HepG2 (cell line): Measurements from ENCODE around the gene IGLL1. TPM values are rescaled to one million over a fixed set of nuclear protein-coding genes. Genes with fewer than 3 reads are reported as not detected.
A peak's percentile ranks its signal among the peaks of the same experiment; 100 is the strongest.
"Not testable (repeated sequence)": the region's sequence is repeated elsewhere in the genome, so short reads cannot be mapped to it uniquely, and the experiment has no call there.

Source experiments
- ATAC-seq: fragments of 200-7000 bp; cut with Tn5 transposase; 3 replicates; pipeline ENCODE4 v1.9.1; 2020; ENCODE audit warnings: mild to moderate bottlenecking, moderate library complexity
- BruUV-seq: library from RNA; stranded (reverse); fragments of 400-500 nt; replicated peaks from 2 replicates; lab custom pipeline; 2021; lab: Mats Ljungman, UMichigan
- CTCF ChIA-PET: fragments of 300-600 bp; formaldehyde crosslinking; extraction: SDS; loops from one replicate; lab custom pipeline; 2021; ENCODE audit warnings: low total read pairs, inconsistent platforms, low intra/inter-chr PET ratio; lab: Yijun Ruan, JAX
- POLR2A ChIA-PET: fragments of 350-600 bp; sonication (Branson Sonifier 250); formaldehyde crosslinking; loops from one replicate; lab custom pipeline; 2020; ENCODE audit warnings: antibody characterized with exemption, inconsistent platforms; lab: Yijun Ruan, JAX
- DNase-seq: peaks from one replicate; pipeline ENCODE4 v3.0.0-alpha.2; 2015; ENCODE audit warnings: low spot score
- FAIRE-seq: peaks from 3 replicates; lab custom pipeline; 2011; peaks lifted over from hg19 to GRCh38; lab: Jason Lieb, UNC
- H2AFZ ChIP-seq: one replicate; pipeline ENCODE4 v1.6.1; 2011; ENCODE audit warnings: low read length, inconsistent platforms
- H3K27ac ChIP-seq: fragments of 300-600 bp; 3 replicates; pipeline ENCODE4 v1.8.0; 2011; ENCODE audit warnings: mixed run types, mild to moderate bottlenecking, mixed read lengths, low read length, inconsistent platforms; ENCODE audit not compliant: insufficient read depth; ENCODE audit errors: extremely low read length
- H3K27me3 ChIP-seq, 2 experiments: fragments of 200-600 bp in 1 of 2; 2 replicates in 1 of 2; 3 replicates in 1 of 2; pipeline versions ENCODE4 v1.6.0 to v1.8.0; 2011; ENCODE audit warnings: low read length in 2 of 2, mild to moderate bottlenecking in 2 of 2, moderate library complexity in 2 of 2, inconsistent platforms in 1 of 2; ENCODE audit not compliant: insufficient read depth in 2 of 2, control insufficient read depth in 1 of 2
- H3K36me3 ChIP-seq, 2 experiments: fragments of 200-600 bp in 1 of 2; replicated peaks in 1 of 2; 2 replicates in 1 of 2; 3 replicates in 1 of 2; pipeline versions ENCODE4 v1.5.1 to v1.8.0; 2011; ENCODE audit warnings: low read length in 2 of 2, inconsistent platforms in 1 of 2; ENCODE audit not compliant: insufficient read depth in 2 of 2, control insufficient read depth in 1 of 2
- H3K4me1 ChIP-seq: 2 replicates; pipeline ENCODE4 v1.5.1; 2012; ENCODE audit warnings: low read length, inconsistent platforms; ENCODE audit not compliant: insufficient read depth
- H3K4me2 ChIP-seq: 2 replicates; pipeline ENCODE4 v1.6.0; 2011; ENCODE audit warnings: low read depth, low read length, inconsistent platforms
- H3K4me3 ChIP-seq, 3 experiments: fragments of 200-600 bp in 1 of 3; sonication (generic), shearing (Covaris generic) in 1 of 3; replicated peaks in 1 of 3; 2 replicates each; pipeline ENCODE4 v1.5.1; 2011 to 2016; ENCODE audit warnings: low read length in 3 of 3, inconsistent platforms in 2 of 3, low read depth in 2 of 3, mild to moderate bottlenecking in 2 of 3, control low read depth in 1 of 3, mixed read lengths in 1 of 3; ENCODE audit not compliant: insufficient read depth in 1 of 3
- H3K79me2 ChIP-seq: one replicate; pipeline ENCODE4 v1.6.1; 2011; ENCODE audit warnings: low read length, inconsistent platforms; ENCODE audit not compliant: insufficient read depth
- H3K9ac ChIP-seq: 2 replicates; pipeline ENCODE4 v1.6.0; 2011; ENCODE audit warnings: mild to moderate bottlenecking, low read depth, low read length, inconsistent platforms; ENCODE audit not compliant: insufficient read depth
- H3K9me3 ChIP-seq: 2 replicates; pipeline ENCODE4 v1.5.1; 2012; ENCODE audit warnings: mild to moderate bottlenecking, low read length
- H4K20me1 ChIP-seq: 2 replicates; pipeline ENCODE4 v1.6.0; 2011; ENCODE audit warnings: inconsistent platforms, mild to moderate bottlenecking, low read length, moderate library complexity; ENCODE audit not compliant: insufficient read depth
- FOXA1 ChIP-seq, 2 experiments: fragments of 450-650 bp in 1 of 2; sonication (generic) in 1 of 2; formaldehyde crosslinking in 1 of 2; IDR thresholded peaks; 2 replicates each; pipeline versions ENCODE4 v1.4.0 to v1.6.1; 2016 to 2020; ENCODE audit warnings: missing genetic modification reagents in 1 of 2
- FOXA3 ChIP-seq: IDR thresholded peaks from 2 replicates; pipeline ENCODE4 v1.6.1; 2016; ENCODE audit warnings: missing genetic modification reagents, missing compliant biosample characterization
- SAP130 ChIP-seq: IDR thresholded peaks from 2 replicates; pipeline ENCODE4 v1.6.1; 2016; ENCODE audit warnings: low read depth
- ZBTB33 ChIP-seq: sonication (generic); formaldehyde crosslinking; IDR thresholded peaks from 2 replicates; pipeline ENCODE4 v1.4.0; 2020; ENCODE audit warnings: missing genetic modification reagents
- ZNF317 ChIP-seq: sonication (generic); formaldehyde crosslinking; IDR thresholded peaks from 2 replicates; pipeline ENCODE4 v1.5.0; 2020; ENCODE audit warnings: mild to moderate bottlenecking, missing genetic modification reagents
- WGBS: methylation state at CpG from one replicate; pipeline ENCODE4 v1.1.6; 2017; ENCODE audit warnings: low lambda C conversion rate; 5-methylcytosine and 5-hydroxymethylcytosine counted together
- in situ Hi-C: cut with HindIII; loops from 2 replicates; pipeline ENCODE4 v1.10.0; 2017; ENCODE audit warnings: low pct_unique_long_range_greater_than_20kb; ENCODE audit not compliant: extremely low pct_ligation_motif_present
- intact Hi-C: fragments of 100-400 bp; cut with micrococcal nuclease; formaldehyde crosslinking; loops from one replicate; pipeline ENCODE4 v1.10.0; 2022; ENCODE audit not compliant: unreplicated experiment
- polyA plus RNA-seq, 8 experiments: library from polyadenylated mRNA; depleted of rRNA in 3 of 8; stranded (reverse) in 7 of 8; unstranded in 1 of 8; fragments of >200 nt; fragmentation: Illumina TruSeq in 4 of 8; extraction: Trizol in 4 of 8; gene quantifications; 2 replicates each; pipeline versions ENCODE4 v1.2.1 to v1.2.3, GENCODE V29; 2011 to 2016; ENCODE audit warnings: low read depth in 4 of 8, missing spikeins in 1 of 8, mixed read lengths in 1 of 8; ENCODE audit not compliant: insufficient read depth in 1 of 8
- total RNA-seq, 5 experiments: library from RNA; depleted of rRNA; stranded (reverse); fragments of >200 nt; fragmentation: Illumina TruSeq; extraction: Trizol; gene quantifications; 2 replicates each; pipeline ENCODE4 v1.2.3, GENCODE V29; 2016; ENCODE audit warnings: low read depth in 1 of 5
- TF ChIP-seq, protein P1 (sequence below): sonication (generic); formaldehyde crosslinking; IDR thresholded peaks from 2 replicates; pipeline ENCODE4 v1.9.0; 2022; ENCODE audit warnings: missing genetic modification reagents, mild to moderate bottlenecking, borderline replicate concordance
- TF ChIP-seq, protein P2 (sequence below): sonication (generic); formaldehyde crosslinking; conservative IDR thresholded peaks from 2 replicates; pipeline ENCODE4 v1.4.0; 2020; ENCODE audit warnings: mild to moderate bottlenecking, missing genetic modification reagents, moderate library complexity

IGLL1 gene
- total and polyA plus RNA-seq, 2 of the 13 experiments (the other 11 are each of a cell fraction or from before 2014, with no cell fraction given), result not detected

DNA sequence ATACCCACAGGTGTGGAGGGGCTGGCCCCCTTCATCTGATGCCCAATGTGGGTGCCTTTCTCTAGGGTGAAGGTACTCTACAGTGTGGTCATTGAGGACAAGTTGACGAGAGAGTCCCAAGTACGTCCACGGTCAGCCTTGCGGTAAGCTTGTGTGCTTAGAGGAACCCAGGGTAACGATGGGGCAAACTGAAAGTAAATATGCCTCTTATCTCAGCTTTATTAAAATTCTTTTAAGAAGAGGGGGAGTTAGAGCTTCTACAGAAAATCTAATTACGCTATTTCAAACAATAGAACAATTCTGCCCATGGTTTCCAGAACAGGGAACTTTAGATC, 41.4 kb downstream of the IGLL1 start:
- ATAC-seq; H4K20me1 ChIP-seq; POLR2A ChIA-PET; BruUV-seq; in situ Hi-C loops; H3K4me3 ChIP-seq; FAIRE-seq; H3K79me2 ChIP-seq; H3K27me3 ChIP-seq; DNase-seq; H2AFZ ChIP-seq; H3K36me3 ChIP-seq; H3K9me3 ChIP-seq; H3K9ac ChIP-seq; TF ChIP-seq FOXA1 (IDR thresholded peaks at IDR 0.05): not testable (repeated sequence)
- CTCF ChIA-PET, result interaction anchor here (1.6 kb wide), 1 partner anchor 136 kb away, joined by 21 read pairs; no protein-coding TSS in a partner anchor
- 49% methylated on average over 6 of the region's 6 CpGs for WGBS
- TF ChIP-seq ZBTB33, result peak; percentile 42; the same call in 1 of the 2 replicates
- peak; percentile 45; the same call in 1 of the 2 replicates for TF ChIP-seq FOXA1 (CRISPR knock-in tag; IDR thresholded peaks at IDR 0.05)
- peak overlapping the region; percentile 62 for H3K27ac ChIP-seq
- H3K4me2 ChIP-seq, result peak overlapping the region; percentile 59
- peaks cover 66% of the 10 kb centered on the region for H3K4me1 ChIP-seq
- intact Hi-C loops, result loop anchor here (1.0 to 5.0 kb wide), 3 partner anchors 136 to 216 kb away; no protein-coding TSS in a partner anchor

DNA sequence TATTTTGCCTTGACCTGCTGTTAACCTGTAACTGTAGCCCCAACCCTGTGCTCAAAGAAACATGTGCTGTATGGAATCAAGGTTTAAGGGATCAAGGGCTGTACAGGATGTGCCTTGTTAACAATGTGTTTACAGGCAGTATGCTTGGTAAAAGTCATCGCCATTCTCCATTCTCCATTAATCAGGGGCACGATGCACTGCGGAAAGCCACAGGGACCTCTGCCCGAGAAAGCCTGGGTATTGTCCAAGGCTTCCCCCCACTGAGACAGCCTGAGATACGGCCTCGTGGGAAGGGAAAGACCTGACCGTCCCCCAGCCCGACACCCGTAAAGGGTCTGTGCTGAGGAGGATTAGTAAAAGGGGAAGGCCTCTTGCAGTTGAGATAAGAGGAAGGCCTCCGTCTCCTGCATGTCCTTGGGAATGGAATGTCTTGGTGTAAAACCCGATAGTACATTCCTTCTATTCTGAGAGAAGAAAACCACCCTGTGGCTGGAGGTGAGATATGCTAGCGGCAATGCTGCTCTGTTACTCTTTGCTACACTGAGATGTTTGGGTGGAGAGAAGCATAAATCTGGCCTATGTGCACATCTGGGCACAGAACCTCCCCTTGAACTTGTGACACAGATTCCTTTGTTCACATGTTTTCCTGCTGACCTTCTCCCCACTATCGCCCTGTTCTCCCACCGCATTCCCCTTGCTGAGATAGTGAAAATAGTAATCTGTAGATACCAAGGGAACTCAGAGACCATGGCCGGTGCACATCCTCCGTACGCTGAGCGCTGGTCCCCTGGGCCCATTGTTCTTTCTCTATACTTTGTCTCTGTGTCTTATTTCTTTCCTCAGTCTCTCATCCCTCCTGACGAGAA, 42.0 kb downstream of the IGLL1 start:
- peak; percentile 46 for FAIRE-seq
- WGBS, result 85% methylated on average over 16 of the region's 19 CpGs
- H3K9me3 ChIP-seq, POLR2A ChIA-PET, H4K20me1 ChIP-seq, H3K9ac ChIP-seq, in situ Hi-C loops, H3K79me2 ChIP-seq, ATAC-seq, H3K36me3 ChIP-seq, CTCF ChIA-PET, H3K4me3 ChIP-seq, H2AFZ ChIP-seq, BruUV-seq, H3K27me3 ChIP-seq: not testable (repeated sequence)
- peaks cover 72% of the 10 kb centered on the region for H3K4me1 ChIP-seq
- peak overlapping the region; percentile 59 for H3K4me2 ChIP-seq
- intact Hi-C loops, result loop anchor here (5.0 kb wide), 1 partner anchor 151 kb away; no protein-coding TSS in a partner anchor
- H3K27ac ChIP-seq, result peak overlapping the region; percentile 62
- peak; percentile 60 for DNase-seq
- TF ChIP-seq, protein P1, sequence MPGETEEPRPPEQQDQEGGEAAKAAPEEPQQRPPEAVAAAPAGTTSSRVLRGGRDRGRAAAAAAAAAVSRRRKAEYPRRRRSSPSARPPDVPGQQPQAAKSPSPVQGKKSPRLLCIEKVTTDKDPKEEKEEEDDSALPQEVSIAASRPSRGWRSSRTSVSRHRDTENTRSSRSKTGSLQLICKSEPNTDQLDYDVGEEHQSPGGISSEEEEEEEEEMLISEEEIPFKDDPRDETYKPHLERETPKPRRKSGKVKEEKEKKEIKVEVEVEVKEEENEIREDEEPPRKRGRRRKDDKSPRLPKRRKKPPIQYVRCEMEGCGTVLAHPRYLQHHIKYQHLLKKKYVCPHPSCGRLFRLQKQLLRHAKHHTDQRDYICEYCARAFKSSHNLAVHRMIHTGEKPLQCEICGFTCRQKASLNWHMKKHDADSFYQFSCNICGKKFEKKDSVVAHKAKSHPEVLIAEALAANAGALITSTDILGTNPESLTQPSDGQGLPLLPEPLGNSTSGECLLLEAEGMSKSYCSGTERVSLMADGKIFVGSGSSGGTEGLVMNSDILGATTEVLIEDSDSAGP (CRISPR knock-in tag), result 0 out of 2 replicates have a peak, but pooled peaks have one; percentile 31
- TF ChIP-seq FOXA3 (CRISPR knock-in tag) (peak; percentile 32; the same call in 1 of the 2 replicates), ZNF317 (CRISPR knock-in tag) (0 out of 2 replicates have a peak, but pooled peaks have one; percentile 2), SAP130 (CRISPR knock-in tag) (peak; percentile 32; the same call in 1 of the 2 replicates)
- TF ChIP-seq, protein P2, sequence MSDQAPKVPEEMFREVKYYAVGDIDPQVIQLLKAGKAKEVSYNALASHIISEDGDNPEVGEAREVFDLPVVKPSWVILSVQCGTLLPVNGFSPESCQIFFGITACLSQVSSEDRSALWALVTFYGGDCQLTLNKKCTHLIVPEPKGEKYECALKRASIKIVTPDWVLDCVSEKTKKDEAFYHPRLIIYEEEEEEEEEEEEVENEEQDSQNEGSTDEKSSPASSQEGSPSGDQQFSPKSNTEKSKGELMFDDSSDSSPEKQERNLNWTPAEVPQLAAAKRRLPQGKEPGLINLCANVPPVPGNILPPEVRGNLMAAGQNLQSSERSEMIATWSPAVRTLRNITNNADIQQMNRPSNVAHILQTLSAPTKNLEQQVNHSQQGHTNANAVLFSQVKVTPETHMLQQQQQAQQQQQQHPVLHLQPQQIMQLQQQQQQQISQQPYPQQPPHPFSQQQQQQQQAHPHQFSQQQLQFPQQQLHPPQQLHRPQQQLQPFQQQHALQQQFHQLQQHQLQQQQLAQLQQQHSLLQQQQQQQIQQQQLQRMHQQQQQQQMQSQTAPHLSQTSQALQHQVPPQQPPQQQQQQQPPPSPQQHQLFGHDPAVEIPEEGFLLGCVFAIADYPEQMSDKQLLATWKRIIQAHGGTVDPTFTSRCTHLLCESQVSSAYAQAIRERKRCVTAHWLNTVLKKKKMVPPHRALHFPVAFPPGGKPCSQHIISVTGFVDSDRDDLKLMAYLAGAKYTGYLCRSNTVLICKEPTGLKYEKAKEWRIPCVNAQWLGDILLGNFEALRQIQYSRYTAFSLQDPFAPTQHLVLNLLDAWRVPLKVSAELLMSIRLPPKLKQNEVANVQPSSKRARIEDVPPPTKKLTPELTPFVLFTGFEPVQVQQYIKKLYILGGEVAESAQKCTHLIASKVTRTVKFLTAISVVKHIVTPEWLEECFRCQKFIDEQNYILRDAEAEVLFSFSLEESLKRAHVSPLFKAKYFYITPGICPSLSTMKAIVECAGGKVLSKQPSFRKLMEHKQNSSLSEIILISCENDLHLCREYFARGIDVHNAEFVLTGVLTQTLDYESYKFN (CRISPR knock-in tag), result peak; percentile 14; the same call in 1 of the 2 replicates
